Activated T-helper 9 cell treated with anti-CD3 and anti-CD28 coated beads, Interleukin-2, amount 50 U/mL, for 16 hours (primary cell): ENCODE measurements around the gene PNPLA7.

Experiments
- DNase-seq: peaks from one replicate; pipeline ENCODE4 v3.0.0-alpha.2; 2020; ENCODE audit warnings: low read depth

Gene PNPLA7

GRCh38 chr9:137494104-137494544, 56.1 kb downstream of the PNPLA7 start:
- no peak for DNase-seq

DNA sequence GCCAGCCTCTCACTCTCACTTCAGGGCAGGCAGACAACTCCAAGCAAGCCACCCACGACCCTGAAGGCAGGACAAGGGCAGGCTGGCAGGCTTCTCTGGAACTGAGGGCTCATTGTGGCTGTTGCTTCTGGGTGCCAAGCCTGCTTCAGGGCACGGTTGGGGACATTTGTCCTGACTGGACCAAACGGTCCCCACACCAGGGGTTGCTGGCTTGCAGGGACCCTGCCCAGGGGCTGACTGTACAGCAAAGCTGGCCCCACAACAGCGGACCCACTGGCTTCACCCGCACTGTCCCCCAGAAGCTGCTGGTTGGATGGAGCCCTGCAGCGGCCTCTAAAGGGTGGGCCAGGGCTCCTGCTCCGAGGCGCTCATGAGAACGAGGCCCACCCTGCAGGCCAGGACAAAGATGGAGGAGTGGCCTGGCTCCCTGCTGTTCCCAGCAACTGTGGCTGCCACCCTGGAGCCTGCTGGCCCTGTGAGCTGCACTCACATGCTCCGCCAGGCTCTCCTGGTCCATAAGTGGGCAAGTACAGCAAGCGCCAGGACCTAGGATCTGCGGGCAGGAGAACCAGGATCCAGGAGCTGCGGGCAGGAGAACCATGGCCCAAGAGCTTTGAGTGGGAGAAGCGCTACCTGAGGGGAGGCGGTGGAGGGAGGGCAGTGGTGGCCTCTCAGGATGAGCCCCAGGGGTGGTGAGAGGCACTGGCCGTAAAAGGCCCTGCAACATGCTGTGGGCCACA, 56.7 kb downstream of the PNPLA7 start:
- DNase-seq, result no peak

DNA sequence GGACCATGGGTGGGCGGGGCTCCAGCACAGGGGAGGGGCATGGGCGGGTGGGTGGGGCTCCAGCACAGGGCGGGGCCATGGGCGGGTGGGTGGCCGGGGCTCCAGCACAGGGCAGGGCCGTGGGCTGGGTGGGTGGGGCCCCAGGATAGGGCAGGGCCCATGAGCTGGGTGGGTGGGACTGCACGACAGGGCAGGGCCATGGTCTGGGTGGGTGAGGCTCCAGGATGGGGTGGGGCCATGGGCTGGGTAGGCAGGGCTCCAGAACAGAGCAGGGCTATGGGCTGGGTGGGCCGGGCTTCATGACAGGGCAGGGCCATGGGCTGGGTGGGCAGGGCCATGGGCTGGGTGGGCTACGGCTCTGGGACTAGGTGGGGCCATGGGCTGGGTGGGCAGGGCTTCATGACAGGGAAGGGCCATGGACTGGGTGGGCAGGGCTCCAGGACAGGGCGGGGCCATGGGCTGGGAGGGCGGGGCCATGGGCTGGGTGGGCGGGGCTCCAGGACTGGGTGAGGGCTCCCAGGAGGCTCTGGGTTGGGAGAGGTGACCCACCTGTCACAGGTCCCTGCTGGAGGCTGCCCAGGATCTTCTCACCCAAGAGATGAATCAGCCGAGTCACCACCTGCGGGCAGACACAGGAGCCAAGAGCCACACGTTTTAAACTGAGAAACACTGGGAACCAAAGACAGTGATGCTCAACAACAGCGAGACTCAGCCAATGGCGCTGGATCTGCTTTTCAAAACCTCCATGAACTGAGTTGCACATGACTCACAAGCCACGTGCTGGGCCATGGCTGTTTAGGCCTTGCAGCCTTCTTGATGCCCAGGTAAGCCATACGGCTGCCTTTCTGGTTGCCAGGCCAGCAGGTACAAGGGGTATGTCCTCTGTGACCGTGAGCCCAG, 57.5 kb downstream of the PNPLA7 start:
- no peak for DNase-seq

DNA sequence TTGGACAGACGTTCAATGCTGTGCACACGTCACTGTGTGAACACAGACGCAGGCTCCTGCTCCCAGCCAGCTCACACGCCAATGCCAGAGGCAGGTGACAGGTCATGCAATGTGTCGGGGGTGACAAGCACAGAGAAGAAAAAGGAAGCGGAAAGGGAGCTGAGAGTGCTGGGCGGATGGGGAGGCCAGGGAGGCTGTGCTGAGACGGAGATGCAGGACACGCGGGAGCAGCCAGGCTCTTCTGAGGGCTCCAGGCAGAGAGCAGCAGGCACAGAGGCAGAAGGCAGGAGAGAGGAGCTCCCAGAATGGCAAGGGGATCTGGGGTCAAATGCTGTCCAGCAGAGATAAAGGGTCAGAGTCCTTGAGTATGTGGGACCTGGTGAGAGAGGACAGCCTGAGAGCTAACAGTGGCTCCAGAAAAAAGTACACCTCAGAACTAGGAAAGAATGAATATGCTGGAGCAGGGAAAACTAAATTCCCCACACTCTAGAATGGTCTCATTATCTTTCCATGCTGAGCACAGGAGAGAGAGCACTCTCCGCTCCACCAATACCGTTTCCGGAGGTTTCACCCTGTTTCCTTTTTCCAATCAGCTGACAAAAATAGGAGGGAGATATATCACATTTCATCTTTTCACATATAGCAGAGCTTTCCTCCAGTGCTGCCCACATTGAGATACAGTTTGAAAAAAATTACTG, 58.3 kb downstream of the PNPLA7 start:
- DNase-seq, result no peak

- DNase-seq, result no peak
Measured at GRCh38 chr9:137490532-137491186, 59.5 kb downstream of the PNPLA7 start.

- DNase-seq, result no peak
Measured at GRCh38 chr9:137488906-137489305, 61.3 kb downstream of the PNPLA7 start.

DNA sequence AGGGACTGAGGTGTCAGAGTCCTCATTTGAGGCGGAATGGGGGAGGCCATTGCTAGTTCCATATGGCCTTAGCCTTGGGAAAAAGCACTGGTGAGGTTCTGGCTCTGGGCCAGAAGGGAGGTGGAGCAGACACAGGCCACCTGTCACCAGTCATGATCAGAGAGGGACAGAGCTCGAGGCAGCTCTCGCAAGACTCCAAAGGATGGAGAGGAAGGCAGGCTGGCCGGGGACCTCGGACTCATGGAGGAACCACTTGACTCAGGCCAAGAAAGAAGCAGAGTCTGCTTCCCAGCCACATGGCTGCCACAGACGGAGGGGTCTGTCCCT, 61.9 kb downstream of the PNPLA7 start:
- no peak for DNase-seq

DNA sequence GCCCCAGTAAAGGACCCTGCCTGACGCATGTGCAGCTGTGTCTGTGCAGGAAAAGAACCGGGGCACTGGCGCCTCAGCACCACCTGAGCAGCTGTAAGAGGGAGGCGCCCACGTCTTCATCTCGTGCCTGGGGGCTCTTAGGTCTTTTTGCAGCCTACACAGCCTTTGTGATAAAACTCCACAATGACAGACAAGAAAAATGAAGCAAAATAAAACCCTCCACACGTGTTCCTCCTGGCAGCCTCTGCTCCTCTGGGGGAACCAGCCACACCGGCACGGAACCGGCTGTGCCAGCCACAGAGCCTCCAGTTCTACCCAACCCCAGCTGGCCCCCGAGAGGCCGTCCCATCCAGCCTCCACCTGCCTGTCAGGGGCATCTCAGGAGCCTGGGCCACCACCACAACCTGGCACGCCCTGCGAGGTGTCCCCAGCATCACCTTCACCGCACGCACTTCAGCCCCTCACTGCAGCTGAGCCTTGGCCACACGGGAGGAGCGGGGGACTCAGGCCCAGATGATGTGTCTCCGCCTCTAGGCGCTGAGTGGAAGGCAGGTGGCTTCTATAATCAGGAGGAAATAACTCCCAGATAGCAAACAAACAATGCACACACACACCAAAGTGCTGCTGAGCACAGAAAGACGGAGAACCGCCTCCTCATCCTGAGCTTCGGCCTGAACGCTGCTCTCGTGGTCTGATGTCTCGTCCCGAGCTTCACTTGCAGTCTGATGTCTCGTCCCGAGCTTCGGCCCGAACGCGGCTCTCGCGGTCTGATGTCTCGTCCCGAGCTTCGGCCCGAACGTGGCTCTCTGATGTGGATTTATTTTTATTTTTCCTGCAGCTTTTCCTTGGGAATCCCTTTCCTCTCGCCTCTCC, 62.5 kb downstream of the PNPLA7 start:
- DNase-seq, result no peak

DNA sequence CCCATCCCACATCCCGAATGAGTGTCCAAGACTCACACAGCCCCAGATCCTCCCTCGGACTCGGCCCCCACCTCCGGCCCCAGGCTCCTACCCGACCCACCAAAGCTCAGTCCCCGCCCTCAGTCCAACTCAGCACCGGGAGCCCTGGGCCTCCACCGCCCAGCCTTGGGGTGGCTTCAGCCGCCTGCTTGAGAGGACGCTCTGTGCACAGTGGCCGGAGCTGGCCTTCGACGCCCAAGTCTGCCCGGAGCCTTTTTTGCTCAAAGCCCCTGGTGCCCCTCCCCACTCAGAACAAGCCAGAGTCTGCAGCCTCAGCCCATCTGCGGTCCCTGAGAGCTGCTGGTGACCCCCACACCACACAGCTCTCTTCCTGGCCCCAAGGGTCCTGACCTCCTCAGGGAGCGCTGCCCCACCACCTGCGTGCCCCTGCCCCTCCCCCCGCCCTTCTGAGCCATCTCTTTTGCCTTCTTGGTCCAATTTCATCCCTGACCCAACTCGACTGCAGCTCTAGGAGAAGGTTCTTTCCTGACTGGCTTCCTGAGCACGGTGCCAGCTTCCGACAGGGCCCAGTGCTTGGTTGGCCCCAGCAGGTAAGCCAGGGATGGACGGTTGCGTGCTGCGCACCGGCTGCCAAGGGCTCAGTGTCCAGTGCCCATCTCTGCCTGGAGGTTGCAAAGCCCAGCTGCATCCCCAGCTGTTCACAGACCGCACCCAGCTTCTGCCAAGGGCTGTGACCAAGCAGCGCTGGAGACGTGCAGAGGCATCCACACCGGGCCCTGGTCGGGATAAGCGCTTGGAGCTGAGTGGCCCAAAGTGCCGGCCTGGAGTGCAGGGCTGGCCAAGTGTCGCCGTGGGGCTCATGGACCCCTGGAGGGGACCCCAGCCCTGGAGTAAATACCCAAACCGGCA, 63.4 kb downstream of the PNPLA7 start:
- DNase-seq, result no peak

- no peak for DNase-seq
Measured at GRCh38 chr9:137486141-137486490, 64.1 kb downstream of the PNPLA7 start.

DNA sequence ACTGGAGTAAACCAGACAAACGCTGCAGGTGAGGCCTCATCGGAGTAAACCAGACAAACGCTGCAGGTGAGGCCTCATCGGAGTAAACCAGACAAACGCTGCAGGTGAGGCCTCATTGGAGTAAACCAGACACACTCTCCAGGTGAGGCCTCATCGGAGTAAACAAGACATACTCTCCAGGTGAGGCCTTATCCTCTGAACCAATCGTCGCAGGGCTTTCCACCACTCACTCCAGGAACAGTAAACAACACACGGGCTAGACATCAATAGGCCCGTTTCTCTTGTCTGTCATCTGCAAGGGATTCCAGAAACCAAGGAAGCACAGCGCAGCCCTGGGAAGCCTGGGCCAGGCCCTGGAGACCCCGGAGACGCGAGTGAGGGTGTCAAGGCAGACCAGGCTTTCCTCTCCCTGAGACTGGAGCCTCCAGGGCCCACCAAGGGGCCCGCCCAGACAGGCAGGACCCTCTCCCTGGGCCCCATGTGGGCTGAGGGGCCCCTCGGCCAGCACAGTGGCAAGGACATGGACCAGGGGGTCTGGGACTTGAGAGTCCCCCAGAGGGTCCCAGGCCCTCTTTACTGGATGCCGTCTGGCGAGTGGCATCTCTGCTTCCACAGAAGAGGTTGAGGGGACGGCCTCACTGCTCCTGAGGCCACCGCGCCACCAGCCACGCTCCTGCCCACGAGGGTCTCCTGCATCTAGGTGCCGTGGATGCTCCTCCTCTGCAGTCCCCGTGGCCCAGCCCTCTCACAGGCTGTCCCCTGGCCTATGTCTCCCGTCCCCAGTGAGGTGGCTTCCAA, 64.7 kb downstream of the PNPLA7 start:
- no peak for DNase-seq

- no peak for DNase-seq
Measured at GRCh38 chr9:137484551-137485315, 65.5 kb downstream of the PNPLA7 start.

GRCh38 chr9:137482094-137482781, 68.0 kb downstream of the PNPLA7 start:
- DNase-seq, result no peak

DNA sequence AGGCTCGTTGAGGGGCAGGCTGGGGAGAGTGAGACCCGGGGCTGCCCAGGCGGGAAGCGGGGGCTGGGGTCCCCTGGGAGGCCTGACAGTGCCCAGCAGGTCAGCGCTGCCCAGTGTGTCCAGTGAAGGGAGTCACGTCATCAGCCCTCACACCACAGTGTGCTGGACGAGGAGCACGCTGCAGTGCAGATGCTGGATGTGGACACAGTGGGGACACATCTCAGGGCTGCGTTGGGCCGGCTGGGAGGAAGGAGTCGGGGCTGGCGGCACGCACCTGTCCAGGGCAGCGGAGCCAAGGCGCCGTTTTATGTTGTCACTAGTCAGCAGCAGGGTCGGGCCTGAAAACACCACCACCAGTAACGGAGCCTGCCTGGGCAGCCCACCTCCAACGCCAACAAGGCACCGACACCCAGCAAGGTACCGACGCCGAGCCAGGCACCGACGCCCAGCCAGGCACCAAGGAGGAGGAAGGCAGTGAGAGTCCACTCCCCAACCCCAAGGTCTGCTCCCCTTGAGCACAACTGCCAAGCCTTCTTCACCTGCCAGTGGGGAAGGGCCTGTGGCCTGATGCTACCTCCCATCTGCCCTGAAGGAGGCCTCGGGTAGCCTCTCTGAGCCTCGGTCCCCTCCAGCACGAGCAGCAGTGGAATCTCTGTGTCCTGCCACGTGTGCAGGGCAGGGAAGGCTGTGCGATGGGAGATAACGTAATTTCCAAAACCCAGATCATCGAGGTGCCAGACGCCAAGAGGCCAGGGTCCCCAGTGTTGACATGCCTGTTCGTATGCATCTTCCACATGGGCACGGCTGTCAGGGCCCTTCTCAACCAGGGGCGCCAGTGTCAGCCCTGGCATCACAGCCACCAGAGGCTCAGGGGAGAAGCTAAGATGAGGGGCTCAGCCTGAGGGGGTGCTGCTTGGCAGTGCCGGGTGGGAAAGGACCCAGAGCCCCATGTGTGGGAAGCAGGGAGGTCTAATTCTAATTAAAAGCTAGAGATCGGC, 69.2 kb downstream of the PNPLA7 start:
- DNase-seq, result no peak

- no peak for DNase-seq
Measured at GRCh38 chr9:137479892-137480685, 70.1 kb downstream of the PNPLA7 start.
